ENCODE data around the gene CES4A.

GRCh38 chr16:66939366-66939765 is 49.0 kb upstream of the CES4A start:
- no peak for TF ChIP-seq POLR2AphosphoS5 (IDR thresholded peaks at IDR 0.05)
- no peak for TF ChIP-seq CTCF (IDR thresholded peaks at IDR 0.05)
- no peak for TF ChIP-seq POLR2A (IDR thresholded peaks at IDR 0.05; ENCODE audit: low read depth)
- TF ChIP-seq EP300 (IDR thresholded peaks at IDR 0.05), result no peak
